WERI-Rb-1 (cell line): Measurements from ENCODE around the gene PARG.
"Not testable (repeated sequence)": the region's sequence is repeated elsewhere in the genome, so short reads cannot be mapped to it uniquely, and the experiment has no call there.

Source experiments
- DNase-seq: peaks from one replicate; pipeline ENCODE4 v3.0.0-alpha.2; 2020
- H3K27ac ChIP-seq: fragments of 250-450 bp; sonication (Bioruptor Pico); 2 replicates; pipeline ENCODE4 v1.5.1; 2020; ENCODE audit warnings: mild to moderate bottlenecking, moderate library complexity
- H3K27me3 ChIP-seq: fragments of 250-450 bp; sonication (Bioruptor Pico); 2 replicates; pipeline ENCODE4 v1.5.1; 2021; ENCODE audit warnings: mild to moderate bottlenecking, low read depth, moderate library complexity; ENCODE audit not compliant: insufficient read depth, severe bottlenecking
- H3K36me3 ChIP-seq: fragments of 250-450 bp; sonication (Bioruptor Pico); 2 replicates; pipeline ENCODE4 v1.5.1; 2020; ENCODE audit warnings: mild to moderate bottlenecking, moderate library complexity
- H3K4me3 ChIP-seq: 2 replicates; pipeline ENCODE4 v1.5.1; 2011; ENCODE audit warnings: low read depth, mild to moderate bottlenecking, control low read depth, low read length
- H3K9me3 ChIP-seq: fragments of 250-450 bp; sonication (Bioruptor Pico); 2 replicates; pipeline ENCODE4 v1.5.1; 2021; ENCODE audit warnings: mild to moderate bottlenecking, moderate library complexity; ENCODE audit not compliant: severe bottlenecking

PARG gene

DNA sequence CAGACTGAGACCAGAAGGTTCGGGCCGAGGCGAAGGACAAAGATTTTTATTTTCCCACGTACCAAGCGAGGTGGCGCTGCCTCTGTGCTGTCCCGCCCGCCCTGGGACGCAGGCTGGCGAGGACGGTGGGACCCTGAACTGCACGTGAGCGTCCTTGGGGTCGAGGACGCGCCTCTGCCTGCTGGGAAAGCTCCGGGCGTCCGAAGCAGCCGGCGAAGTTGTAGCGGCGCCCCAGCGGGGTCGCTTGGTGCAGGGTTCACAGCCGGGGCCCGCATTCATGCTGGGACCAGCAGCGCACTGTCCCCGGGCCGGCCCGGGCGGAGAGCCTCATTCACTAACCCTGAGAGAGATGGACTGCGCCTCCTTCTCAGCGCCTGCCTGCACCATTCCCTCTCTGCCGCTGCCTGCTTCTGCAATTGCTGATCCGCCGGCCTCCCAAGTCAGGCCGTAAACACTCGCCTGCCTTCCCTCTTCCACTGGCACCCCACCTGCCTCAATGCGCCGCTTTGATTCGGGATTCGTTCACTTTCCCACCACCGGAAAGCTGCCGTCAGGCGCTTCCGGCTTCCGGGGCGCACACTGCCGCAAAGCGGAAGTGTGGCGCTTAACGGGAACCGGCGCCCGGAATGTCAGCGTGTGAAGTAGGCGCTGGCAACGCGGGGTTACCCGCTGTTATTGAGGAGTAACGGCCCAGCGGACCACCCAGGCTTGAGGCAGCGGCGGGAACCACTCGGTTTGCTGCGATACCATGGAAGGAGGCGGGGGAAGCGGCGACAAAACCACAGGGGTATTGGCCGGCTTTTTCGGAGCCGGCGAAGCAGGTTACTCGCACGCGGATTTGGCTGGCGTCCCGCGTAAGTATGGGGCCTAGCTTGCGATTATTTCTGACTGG is at the start of gene PARG, which contains the start of gene TIMM23B:
Gene PARG (minus strand): TSS at position 581 of the 892 bp plus-strand sequence. CDS start 302 bp downstream, at position 279.
Gene TIMM23B (plus strand): TSS at position 607 of the 892 bp plus-strand sequence. CDS start 142 bp downstream, at position 749.
- peak; percentile 56 for DNase-seq
- peak within 1 kb of the TSS; percentile 70 for H3K4me3 ChIP-seq
- not testable (repeated sequence) for H3K27me3 ChIP-seq, H3K36me3 ChIP-seq, H3K9me3 ChIP-seq
- peak within 1 kb of the TSS; percentile 58 for H3K27ac ChIP-seq

DNA sequence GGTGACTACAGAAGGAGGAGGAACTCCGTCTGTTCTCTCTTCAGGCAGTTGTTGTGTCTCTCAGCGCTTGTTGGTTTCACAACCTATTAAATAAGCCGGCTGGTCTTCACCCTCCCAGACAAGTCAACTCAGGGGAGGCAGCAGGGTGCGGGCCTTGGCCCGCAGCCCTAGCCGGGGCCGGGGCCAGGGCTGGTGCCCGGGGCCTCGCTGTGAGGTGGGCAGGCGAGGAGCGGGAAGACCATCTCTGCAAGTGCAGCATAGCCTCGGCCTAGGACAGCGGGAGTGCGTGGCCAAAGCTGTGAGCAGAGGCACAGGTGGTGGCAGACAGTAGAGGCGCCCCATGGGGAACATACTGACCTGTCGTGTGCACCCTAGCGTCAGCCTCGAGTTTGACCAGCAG is 46.5 kb upstream of the PARG start, which contains the start of gene AGAP6:
Gene AGAP6 (plus strand): TSS at position 31 of the 400 bp plus-strand sequence. CDS start 310 bp downstream, at position 341.
- not testable (repeated sequence) for DNase-seq, H3K27ac ChIP-seq, H3K9me3 ChIP-seq, H3K36me3 ChIP-seq, H3K4me3 ChIP-seq, H3K27me3 ChIP-seq

DNA sequence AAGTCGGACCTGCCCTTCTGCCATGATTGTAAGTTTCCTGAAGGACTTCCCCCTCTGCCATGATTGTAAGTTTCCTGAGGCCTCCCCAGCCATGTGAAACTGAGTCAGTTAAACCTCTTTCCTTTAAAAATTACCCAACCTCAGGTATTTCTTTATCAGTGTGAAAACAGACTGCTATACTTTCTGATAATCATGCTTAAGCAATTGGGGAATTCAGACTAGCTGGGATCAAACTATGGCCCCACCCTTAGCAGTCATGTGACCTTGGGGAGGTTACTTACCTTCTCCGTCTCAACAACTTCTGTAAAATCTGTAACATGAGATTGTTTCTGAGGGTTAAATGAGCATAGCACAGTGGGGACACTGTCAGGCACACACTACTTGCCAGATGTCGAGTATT is 45.4 kb upstream of the PARG start:
- H3K4me3 ChIP-seq, H3K36me3 ChIP-seq, H3K27ac ChIP-seq, H3K9me3 ChIP-seq, DNase-seq, H3K27me3 ChIP-seq: not testable (repeated sequence)

DNA sequence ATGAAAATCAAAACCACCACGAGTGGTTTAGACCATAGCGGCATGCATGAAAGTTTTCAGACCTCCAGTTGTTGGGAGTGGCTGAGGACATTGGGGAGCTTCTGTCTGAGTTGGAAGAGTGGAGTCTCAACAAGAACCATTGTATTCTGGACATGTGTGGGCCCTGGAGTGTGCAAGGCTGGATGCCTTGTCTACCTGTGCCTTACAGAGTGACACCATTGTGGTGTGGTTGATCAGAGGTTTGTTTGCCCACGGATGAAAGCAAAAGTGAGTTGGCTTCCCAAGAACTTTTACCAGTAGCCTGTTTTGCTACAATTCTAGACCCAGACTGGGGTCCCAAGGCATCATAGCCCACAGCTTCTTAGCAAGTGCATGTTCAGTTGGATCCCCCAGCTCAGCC is 35.9 kb upstream of the PARG start:
- H3K9me3 ChIP-seq, H3K36me3 ChIP-seq, H3K4me3 ChIP-seq, DNase-seq, H3K27ac ChIP-seq, H3K27me3 ChIP-seq: not testable (repeated sequence)

DNA sequence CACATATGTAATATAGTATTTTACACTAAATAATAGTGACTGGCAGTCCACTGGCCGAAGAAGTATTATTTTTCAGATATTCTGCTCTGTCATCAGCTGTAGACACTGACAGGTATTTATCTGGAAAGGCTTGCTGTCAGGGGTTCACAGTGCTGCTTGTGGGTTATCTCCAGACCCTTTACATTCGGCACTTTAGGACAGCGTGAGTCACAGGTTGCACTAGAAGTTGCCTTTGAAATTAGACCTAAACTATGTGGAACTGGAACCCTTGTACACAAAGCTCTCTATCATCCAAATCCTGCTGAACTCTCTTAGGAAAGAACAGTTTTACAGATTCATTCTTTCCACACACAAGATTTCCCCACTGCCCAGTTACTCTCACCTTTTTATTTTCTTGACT is 30.3 kb upstream of the PARG start:
- not testable (repeated sequence) for DNase-seq, H3K27ac ChIP-seq, H3K4me3 ChIP-seq, H3K27me3 ChIP-seq, H3K36me3 ChIP-seq, H3K9me3 ChIP-seq

DNA sequence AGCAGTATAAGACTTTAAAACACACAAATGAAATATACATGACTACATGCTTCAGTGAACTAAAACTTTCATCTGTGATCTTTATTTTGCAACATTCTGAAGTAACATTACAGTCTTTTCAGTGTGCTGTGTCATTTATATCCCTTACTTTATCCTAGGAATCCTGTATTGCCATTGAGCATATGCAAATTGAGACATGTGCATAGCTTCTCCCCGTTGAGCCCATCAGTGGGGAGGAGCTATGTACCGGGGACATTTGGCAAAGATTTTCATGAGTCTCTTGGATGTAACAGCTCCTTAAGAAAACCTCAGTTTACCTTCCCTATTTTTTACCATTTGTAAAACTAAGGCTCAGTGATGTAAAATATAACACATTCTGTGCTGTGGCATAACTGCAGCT is 29.6 kb upstream of the PARG start:
- H3K4me3 ChIP-seq, H3K36me3 ChIP-seq, H3K27ac ChIP-seq, H3K9me3 ChIP-seq, DNase-seq, H3K27me3 ChIP-seq: not testable (repeated sequence)

DNA sequence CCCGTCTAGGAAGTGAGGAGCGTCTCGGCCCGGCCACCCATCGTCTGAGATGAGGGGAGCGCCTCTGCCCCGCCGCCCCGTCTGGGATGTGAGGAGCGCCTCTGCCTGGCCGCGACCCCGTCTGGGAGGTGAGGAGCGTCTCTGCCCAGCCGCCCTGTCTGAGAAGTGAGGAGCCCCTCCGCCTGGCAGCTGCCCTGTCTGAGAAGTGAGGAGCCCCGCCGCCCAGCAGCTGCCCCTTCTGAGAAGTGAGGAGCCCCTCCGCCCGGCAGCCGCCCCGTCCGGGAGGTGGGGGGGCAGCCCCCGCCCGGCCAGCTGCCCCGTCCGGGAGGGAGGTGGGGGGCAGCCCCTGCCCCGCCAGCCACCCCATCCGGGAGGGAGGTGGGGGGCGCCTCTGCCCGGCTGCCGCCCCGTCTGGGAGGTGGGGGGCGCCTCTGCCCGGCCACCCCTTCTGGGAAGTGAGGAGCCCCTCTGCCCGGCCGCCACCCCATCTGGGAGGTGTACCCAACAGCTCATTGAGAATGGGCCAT is 28.6 kb upstream of the PARG start:
- not testable (repeated sequence) for H3K4me3 ChIP-seq, DNase-seq, H3K27me3 ChIP-seq, H3K36me3 ChIP-seq, H3K9me3 ChIP-seq, H3K27ac ChIP-seq

DNA sequence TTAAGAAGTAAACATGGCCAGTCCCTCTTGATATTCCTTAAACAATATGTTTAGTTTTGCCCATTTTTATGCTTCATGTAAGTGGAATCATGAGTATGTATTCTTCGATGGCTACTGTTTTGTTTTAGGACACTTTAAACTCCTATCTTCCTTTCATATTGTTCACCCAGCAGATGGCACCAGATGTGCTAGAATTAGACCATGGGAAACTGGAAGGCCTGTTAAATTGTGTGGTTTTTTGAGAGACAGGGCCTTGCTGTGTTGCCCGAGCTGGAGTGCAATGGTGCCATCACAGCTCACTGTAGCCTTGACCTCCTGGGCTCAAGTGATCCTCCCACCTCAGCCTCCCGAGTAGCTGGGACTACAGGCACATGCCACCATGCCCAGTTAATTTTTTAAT is 11.3 kb upstream of the PARG start:
- H3K9me3 ChIP-seq, H3K27me3 ChIP-seq, H3K27ac ChIP-seq, DNase-seq, H3K36me3 ChIP-seq, H3K4me3 ChIP-seq: not testable (repeated sequence)

DNA sequence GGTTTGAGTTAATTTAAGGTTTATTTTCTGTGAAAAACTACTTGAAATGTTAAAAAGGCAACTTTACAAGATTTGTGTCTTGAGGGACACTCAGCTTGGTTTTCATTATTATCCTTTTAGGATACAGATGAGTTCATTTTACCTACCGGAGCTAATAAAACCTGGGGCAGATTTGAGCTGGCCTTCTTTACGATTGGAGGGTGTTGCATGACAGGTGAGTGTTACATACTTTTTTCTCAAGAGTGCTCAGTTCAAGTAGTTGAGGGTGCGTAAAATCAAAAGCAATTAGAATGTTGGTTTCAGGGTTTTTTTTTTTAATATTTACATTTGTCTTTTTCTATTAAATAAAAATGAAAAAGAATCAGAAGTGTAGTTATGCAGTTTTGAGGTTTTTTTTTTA is 10.2 kb upstream of the PARG start:
- H3K9me3 ChIP-seq, H3K27ac ChIP-seq, DNase-seq, H3K27me3 ChIP-seq, H3K36me3 ChIP-seq, H3K4me3 ChIP-seq: not testable (repeated sequence)

DNA sequence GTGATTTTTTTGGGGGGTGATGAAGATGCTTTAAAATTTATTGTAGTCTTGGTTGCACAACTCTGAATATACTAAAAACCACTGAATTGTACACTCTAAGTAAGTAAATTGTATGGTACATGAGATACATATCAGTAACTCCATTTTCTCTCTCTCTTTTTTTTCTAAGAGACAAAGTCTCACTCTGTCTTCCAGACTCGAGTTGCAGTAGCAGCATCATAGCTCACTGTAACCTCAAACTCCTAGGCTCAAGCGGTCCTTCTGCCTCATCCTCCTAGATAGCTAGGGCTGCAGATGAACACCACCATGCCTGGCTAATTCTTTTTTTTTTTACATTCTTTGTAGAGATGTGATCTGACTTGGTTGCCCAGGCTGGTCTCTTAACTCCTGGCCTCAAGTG is 6.9 kb upstream of the PARG start:
- DNase-seq: not testable (repeated sequence)

DNA sequence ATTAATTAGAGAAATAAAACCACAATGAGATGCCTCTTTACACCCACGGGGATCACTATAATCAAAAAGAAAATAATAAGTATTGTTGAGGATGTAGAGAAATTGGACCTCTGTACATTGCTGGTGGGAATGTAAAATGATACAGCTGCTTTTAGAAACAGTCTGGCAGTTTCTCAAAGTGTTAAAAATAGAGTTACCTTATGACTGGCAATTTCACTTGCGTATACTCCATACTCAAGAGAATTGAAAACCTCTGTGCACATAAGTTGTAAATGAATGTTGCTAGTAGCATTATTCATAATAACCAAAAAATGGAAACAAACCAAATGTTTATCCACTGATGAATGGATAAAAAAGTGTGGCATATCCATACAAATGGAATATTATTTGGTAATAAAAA is 6.3 kb upstream of the PARG start:
- H3K36me3 ChIP-seq, H3K27me3 ChIP-seq, H3K27ac ChIP-seq, DNase-seq, H3K4me3 ChIP-seq, H3K9me3 ChIP-seq: not testable (repeated sequence)

More for the DNA sequence above, 6.9 kb upstream of the PARG start:
- not testable (repeated sequence) for H3K9me3 ChIP-seq, H3K27ac ChIP-seq, H3K27me3 ChIP-seq, H3K36me3 ChIP-seq, H3K4me3 ChIP-seq

DNA sequence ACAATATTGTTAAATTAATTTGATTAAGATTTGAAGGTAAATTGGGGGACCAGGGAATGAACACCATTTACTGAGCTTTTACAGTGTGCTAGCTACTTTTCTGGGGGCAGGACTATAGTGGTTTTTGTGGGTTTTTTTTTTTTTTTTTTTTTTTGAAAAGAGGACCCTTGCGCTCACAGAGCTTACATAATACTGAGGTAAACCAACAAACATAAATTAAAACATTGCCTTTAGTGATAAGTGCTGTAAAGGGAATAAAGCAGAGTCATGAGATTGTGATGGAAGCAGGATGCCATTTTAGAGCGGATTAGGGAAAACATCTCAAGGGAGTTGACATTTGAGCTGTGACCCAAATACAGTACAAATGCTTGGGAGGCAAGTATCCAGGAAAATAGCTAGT is 1.8 kb upstream of the PARG start:
- H3K36me3 ChIP-seq, DNase-seq, H3K9me3 ChIP-seq, H3K27ac ChIP-seq, H3K4me3 ChIP-seq, H3K27me3 ChIP-seq: not testable (repeated sequence)

DNA sequence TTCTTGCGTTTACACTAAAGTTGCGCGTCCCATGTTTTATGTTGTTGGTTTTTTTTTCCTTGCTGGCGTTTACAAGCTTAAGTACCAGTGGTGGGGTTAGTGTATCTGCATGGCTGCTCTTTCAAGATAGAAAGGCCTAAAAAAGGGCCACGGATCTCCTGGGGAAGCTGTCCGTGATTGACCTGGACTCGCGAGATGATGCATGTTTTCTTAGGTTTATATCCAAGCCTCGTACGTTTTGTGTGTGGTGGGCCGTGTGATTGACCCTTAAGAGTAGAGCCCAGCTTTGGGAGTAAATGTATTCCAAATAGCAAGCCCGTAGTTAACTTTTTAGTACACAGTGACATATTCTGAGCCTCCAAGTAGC is 495 bp upstream of the PARG start:
- H3K36me3 ChIP-seq, H3K9me3 ChIP-seq, H3K27me3 ChIP-seq, DNase-seq: not testable (repeated sequence)
- H3K4me3 ChIP-seq: peak overlapping the region; percentile 70
- H3K27ac ChIP-seq: peak overlapping the region; percentile 58

DNA sequence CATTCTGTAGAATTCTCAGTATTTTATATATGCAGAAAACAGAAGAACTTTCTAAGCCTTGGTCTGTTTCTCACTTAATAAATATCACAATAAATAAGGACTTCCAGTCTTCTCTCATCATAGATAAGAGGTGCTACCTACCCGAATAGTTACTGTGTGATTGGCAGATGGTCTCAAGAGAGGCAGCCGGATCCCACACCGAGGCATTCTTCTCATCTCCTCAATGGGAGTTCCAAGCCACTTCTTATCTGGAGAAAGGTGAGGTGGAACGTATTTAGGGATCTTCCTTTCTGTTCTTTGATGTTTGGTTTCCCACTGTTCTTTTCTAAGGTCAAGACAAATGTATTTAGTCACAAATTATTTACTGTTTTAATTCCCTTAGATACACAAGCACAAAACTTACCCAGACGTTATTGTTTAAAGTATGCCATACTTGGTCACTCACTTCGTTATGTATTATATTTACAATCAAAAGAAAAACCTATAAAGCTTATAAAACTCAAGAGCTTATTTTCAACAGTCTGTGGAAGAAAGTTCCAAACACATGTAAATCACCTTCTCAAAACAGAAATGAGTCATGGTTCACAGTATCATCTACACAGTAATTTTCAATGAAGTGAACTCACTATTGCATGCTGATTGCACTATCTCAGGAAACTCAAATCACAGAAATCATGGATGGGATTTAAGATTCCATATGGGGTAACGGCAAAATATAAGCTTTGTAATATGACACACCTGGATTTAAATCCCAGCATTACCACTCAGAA is 9.7 kb downstream of the PARG start:
- H3K27ac ChIP-seq, H3K36me3 ChIP-seq, DNase-seq, H3K4me3 ChIP-seq, H3K27me3 ChIP-seq, H3K9me3 ChIP-seq: not testable (repeated sequence)
